ENCODE data around the gene RREB1.
A peak's percentile ranks its signal among the peaks of the same experiment; 100 is the strongest.

Gene RREB1

DNA sequence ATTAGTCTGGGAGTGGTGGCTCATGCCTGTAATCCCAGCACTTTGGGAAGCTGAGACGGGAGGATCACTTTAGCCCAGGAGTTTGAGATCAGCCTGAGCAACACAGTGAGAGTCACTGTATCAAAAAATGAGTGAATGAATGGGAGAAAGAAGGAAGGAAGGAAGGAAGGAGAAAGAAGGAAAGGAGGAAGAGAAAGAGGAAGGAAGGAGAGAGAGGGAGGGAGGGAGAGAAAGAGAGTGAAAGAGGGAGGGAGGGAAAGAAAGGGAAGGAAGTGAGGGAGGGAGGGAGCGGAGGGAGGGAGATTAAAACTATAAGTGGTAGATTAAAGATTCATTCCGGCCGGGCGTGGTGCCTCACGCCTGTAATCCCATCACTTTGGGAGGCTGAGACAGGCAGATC lies 28.9 kb upstream of the RREB1 start:
- no peaks in the 10 kb centered on the region for H3K36me3 Mint-ChIP-seq (ENCODE audit: low read depth)
- no peak overlapping the region for H3K27ac Mint-ChIP-seq
- peaks cover 55% of the 10 kb centered on the region for H3K27me3 Mint-ChIP-seq (ENCODE audit: low read depth)
- no peak overlapping the region for H3K4me3 Mint-ChIP-seq
- peaks cover 10% of the 10 kb centered on the region for H3K4me1 Mint-ChIP-seq (ENCODE audit: low read depth)
- H3K9me3 Mint-ChIP-seq: no peaks in the 10 kb centered on the region
- DNase-seq (ENCODE audit: low spot score): no peak

DNA sequence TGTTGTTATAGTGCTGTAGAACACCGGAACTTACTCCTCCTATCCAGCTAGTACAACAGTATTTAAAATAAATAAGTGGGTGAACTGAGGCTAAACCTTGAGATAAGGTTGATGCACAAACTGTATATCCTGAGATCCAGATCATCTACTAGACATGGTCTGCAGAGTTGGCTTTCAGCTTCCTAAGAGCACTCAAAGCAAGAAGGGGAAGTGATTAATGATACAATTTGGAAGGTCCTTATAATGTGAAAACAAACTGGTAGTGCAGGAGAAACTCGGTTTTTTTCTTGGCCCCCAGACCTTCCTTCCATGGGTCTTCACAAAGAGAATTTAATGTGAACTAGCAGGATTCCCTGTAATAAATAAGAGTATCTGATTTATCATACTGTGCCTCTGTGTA lies 27.4 kb upstream of the RREB1 start:
- no peak overlapping the region for H3K27ac Mint-ChIP-seq
- DNase-seq (ENCODE audit: low spot score): no peak
- H3K9me3 Mint-ChIP-seq: no peaks in the 10 kb centered on the region
- peaks cover 6% of the 10 kb centered on the region for H3K4me1 Mint-ChIP-seq (ENCODE audit: low read depth)
- H3K27me3 Mint-ChIP-seq (ENCODE audit: low read depth): peaks cover 56% of the 10 kb centered on the region
- no peaks in the 10 kb centered on the region for H3K36me3 Mint-ChIP-seq (ENCODE audit: low read depth)
- H3K4me3 Mint-ChIP-seq: no peak overlapping the region

DNA sequence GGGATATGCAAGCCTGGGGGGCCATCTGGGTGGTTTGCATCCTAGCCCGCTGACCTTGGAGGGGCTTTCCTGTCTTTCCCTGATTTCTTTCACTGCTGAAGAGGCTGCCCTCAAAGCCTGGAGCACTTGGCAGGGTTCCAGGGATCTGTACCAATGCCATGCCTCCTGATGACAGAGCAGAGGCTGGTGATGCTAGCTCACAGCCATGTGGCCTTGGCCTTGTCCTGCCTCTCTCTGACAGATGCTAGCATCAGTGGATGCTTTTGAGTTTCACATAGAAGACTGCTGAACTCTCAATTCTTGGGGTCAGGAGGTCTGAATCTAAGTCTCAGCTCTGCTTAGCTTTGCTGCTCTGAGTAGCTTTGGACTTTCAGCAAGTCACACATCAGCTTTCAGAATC lies 21.9 kb upstream of the RREB1 start:
- peaks cover 39% of the 10 kb centered on the region for H3K27me3 Mint-ChIP-seq (ENCODE audit: low read depth)
- H3K36me3 Mint-ChIP-seq (ENCODE audit: low read depth): no peaks in the 10 kb centered on the region
- no peak for DNase-seq (ENCODE audit: low spot score)
- H3K9me3 Mint-ChIP-seq: no peaks in the 10 kb centered on the region
- no peak overlapping the region for H3K4me3 Mint-ChIP-seq
- H3K27ac Mint-ChIP-seq: no peak overlapping the region
- H3K4me1 Mint-ChIP-seq (ENCODE audit: low read depth): peaks cover 22% of the 10 kb centered on the region

DNA sequence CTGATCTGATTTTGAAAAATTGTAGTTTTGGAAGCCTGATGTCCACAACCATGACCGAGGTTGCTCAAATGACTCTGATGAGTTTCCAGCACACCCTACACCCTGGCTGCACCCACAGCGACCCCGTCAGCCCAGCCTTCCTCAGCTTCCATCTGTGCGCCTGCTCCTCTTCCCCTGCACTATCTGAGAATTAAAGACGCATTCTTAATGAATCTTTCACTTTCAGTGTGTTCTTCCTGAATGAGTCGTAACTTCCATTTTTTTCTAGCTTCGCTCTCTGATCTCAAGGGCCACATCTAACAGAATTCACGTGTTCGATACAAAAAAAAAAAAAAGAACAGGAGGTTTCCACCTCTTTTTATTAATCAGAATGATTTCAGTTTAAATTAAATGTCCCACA lies 21.3 kb upstream of the RREB1 start:
- DNase-seq (ENCODE audit: low spot score): peak; percentile 26
- Mint-ChIP-seq H3K9me3 (no peaks in the 10 kb centered on the region), H3K27me3 (ENCODE audit: low read depth) (peaks cover 35% of the 10 kb centered on the region), H3K4me1 (ENCODE audit: low read depth) (peaks cover 22% of the 10 kb centered on the region), H3K36me3 (ENCODE audit: low read depth) (no peaks in the 10 kb centered on the region), H3K27ac (peak overlapping the region; percentile 20), H3K4me3 (peak overlapping the region; percentile 80)

DNA sequence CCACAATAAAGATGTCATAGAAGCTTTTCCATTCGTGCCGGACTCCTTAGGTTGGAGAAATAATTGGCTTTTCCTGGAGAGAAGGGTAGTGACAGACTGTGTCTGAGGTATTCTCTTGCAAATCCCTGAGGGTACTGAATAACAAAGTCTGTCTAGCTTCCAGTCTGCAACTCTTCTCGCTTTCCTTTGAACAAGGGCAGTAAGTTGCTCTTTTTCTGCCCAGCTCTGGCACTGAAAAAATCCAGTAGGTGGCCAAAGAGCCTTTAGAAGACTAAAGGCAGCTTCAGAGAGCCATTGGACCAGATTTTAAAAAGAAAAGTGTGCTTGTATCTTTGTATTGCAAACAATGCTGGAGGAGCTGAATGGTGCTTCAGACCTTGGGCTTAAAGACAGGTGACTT lies 20.7 kb upstream of the RREB1 start:
- Mint-ChIP-seq H3K27me3 (ENCODE audit: low read depth) (peaks cover 32% of the 10 kb centered on the region), H3K27ac (no peak overlapping the region), H3K36me3 (ENCODE audit: low read depth) (no peaks in the 10 kb centered on the region), H3K4me1 (ENCODE audit: low read depth) (peaks cover 22% of the 10 kb centered on the region), H3K9me3 (no peaks in the 10 kb centered on the region), H3K4me3 (peak overlapping the region; percentile 80)
- DNase-seq (ENCODE audit: low spot score): no peak

DNA sequence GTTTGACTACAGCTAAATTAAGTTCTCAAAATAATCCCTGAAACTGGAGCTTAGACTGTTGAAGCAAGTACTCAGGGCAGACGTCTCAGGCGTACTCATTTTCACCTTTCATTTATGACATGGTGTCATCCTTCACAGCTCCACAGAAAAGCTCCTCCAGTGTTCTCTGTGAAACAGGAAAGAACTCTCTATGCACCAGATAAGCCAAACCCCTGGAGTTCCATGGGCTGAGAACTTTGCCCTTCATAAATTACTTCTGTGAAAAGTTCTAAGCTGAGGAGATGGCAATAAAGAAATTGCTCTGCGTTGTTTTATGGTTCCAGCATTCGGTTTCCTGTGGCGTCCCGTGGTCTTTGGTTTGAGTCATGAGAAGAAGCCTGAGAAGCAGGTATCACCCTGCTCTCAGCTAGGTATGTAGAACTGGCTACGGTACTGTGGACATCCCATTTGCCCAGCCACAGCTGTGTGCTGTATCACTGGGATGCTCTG lies 20.2 kb upstream of the RREB1 start:
- DNase-seq (ENCODE audit: low spot score): peak; percentile 37

DNA sequence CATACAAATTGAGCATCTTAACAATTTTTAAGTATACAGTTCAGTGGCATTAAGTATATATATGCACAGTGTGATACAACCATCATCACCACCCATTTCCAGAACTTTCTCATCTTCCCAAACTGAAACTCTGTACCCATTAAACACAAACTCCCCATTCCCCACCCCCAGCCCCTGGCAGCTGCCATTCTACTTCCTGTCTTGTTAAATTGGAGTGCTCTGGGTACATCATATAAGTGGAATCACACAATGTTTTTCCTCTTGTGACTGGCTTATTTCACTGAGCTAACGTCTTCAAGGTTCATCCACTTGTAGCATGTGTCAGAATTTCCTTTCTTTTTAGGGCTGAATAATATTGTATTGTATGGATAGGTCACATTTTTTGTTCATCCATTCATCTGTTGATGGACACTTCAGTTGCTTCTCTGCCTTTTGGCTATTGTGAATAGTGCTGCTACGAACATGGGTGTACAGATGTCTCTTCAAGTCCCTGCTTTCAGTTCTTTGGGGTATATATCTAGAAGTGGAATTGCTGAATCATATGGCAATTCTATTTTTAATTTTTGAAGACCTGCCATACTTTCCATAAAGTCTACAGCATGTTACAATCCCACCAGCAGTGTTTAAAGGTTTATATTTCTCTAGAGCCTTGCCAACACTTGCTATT lies 19.6 kb upstream of the RREB1 start:
- peaks cover 28% of the 10 kb centered on the region for H3K27me3 Mint-ChIP-seq (ENCODE audit: low read depth)
- no peak overlapping the region for H3K27ac Mint-ChIP-seq
- no peaks in the 10 kb centered on the region for H3K36me3 Mint-ChIP-seq (ENCODE audit: low read depth)
- peaks cover 22% of the 10 kb centered on the region for H3K4me1 Mint-ChIP-seq (ENCODE audit: low read depth)
- DNase-seq (ENCODE audit: low spot score): no peak
- peak overlapping the region; percentile 80 for H3K4me3 Mint-ChIP-seq
- H3K9me3 Mint-ChIP-seq: no peaks in the 10 kb centered on the region

More for the DNA sequence above, 20.2 kb upstream of the RREB1 start:
- H3K36me3 Mint-ChIP-seq (ENCODE audit: low read depth): no peaks in the 10 kb centered on the region
- H3K9me3 Mint-ChIP-seq: no peaks in the 10 kb centered on the region
- H3K4me1 Mint-ChIP-seq (ENCODE audit: low read depth): peaks cover 22% of the 10 kb centered on the region
- peak overlapping the region; percentile 49 for H3K27ac Mint-ChIP-seq
- peak overlapping the region; percentile 80 for H3K4me3 Mint-ChIP-seq
- peaks cover 34% of the 10 kb centered on the region for H3K27me3 Mint-ChIP-seq (ENCODE audit: low read depth)

DNA sequence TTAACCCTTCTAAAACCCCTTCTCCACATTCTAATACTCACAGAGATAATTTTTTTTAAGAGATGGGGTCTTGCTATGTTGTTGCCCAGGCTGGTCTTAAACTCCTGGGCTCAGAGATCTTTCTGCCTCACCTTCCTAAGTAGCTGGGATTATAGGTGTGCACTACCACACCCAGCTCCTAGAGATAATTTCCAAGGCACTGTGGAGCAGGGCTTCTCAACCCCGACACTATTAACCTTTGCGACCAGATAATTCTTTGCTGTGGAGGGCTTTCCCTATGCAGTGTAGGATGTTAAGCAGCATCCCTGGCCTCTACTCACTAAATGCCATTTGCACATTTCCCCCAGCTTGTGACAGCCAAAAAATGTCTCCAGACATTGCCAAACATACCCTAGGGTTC lies 8.8 kb upstream of the RREB1 start:
- no peaks in the 10 kb centered on the region for H3K36me3 Mint-ChIP-seq (ENCODE audit: low read depth)
- no peaks in the 10 kb centered on the region for H3K4me1 Mint-ChIP-seq (ENCODE audit: low read depth)
- no peak overlapping the region for H3K27ac Mint-ChIP-seq
- H3K4me3 Mint-ChIP-seq: no peak overlapping the region
- no peaks in the 10 kb centered on the region for H3K9me3 Mint-ChIP-seq
- DNase-seq (ENCODE audit: low spot score): no peak
- peaks cover 18% of the 10 kb centered on the region for H3K27me3 Mint-ChIP-seq (ENCODE audit: low read depth)

DNA sequence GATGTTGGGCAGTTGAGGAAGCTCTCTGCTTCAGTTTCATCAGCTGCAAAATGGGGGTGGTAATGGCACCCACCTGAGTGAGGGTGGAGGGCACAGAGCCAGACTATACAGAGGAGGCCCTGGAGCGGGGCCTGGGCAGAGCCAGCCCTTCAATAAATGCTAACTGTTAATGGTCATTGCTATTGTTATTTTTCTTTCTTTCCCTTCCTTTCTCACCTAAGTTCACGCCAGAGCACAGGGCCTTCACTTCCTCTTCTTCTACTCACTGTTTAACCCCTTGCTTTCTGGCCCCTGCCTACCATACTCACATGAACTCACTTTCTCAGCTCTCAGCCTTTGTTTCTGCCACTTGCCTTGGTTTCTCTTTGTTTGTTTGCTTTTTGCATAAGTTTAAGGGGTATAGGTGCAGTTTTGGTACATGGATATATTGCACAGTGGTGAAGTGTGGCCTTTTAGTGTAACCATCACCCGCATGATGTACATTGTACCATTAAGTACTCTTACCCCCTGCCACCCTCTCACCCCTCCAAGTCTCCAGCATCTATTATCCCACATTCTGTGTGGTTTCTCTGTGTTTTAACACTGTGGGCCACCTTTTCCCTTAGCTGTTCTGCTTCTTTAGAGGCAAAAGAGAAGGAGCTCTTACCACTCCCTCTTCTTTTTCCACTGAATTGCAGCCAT lies 7.5 kb upstream of the RREB1 start:
- H3K36me3 Mint-ChIP-seq (ENCODE audit: low read depth): no peaks in the 10 kb centered on the region

DNA sequence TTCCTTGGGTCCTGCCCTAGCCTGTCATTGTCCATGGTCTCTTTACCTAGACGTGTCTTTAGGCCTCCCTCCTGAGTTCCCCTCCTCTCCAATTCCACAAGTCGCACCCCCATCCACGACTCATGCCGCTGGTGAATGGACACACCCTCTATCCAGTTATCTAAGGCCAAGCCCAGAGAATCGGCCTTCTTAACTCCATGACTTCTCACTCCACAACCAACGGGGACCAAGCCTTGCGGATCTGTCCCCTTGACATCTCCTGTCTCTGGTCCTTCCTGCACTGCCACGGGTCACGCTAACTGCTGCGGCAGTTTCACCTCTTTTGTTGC lies 7.0 kb upstream of the RREB1 start:
- no peaks in the 10 kb centered on the region for H3K36me3 Mint-ChIP-seq (ENCODE audit: low read depth)
- DNase-seq (ENCODE audit: low spot score): no peak
- peaks cover 18% of the 10 kb centered on the region for H3K27me3 Mint-ChIP-seq (ENCODE audit: low read depth)
- no peak overlapping the region for H3K4me3 Mint-ChIP-seq
- no peak overlapping the region for H3K27ac Mint-ChIP-seq
- H3K9me3 Mint-ChIP-seq: no peaks in the 10 kb centered on the region
- no peaks in the 10 kb centered on the region for H3K4me1 Mint-ChIP-seq (ENCODE audit: low read depth)

More for the DNA sequence above, 7.5 kb upstream of the RREB1 start:
- no peak overlapping the region for H3K27ac Mint-ChIP-seq
- H3K9me3 Mint-ChIP-seq: no peaks in the 10 kb centered on the region
- peaks cover 18% of the 10 kb centered on the region for H3K27me3 Mint-ChIP-seq (ENCODE audit: low read depth)
- no peak for DNase-seq (ENCODE audit: low spot score)
- no peak overlapping the region for H3K4me3 Mint-ChIP-seq
- no peaks in the 10 kb centered on the region for H3K4me1 Mint-ChIP-seq (ENCODE audit: low read depth)

DNA sequence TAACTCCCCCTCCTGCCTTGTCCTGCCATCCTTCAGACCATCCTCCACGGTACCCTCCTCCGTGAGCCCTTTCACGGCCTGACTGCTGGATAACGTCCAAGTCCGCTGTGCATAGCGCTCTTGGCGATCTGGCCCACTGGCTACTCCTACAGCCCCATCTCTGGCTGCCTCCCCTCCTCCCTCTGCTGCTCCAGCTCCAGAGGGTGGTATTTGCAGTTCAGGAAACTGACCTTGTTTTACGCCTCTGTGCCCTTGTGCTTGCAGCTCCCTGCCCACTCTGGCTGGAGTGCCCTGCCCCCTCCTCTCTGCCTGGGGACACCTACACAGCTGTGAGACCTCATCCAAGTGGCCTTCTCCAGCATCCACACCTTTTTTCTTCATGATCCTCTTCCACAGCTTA lies 6.5 kb upstream of the RREB1 start:
- DNase-seq (ENCODE audit: low spot score): no peak
- H3K27me3 Mint-ChIP-seq (ENCODE audit: low read depth): peaks cover 18% of the 10 kb centered on the region
- no peak overlapping the region for H3K4me3 Mint-ChIP-seq
- no peak overlapping the region for H3K27ac Mint-ChIP-seq
- no peaks in the 10 kb centered on the region for H3K36me3 Mint-ChIP-seq (ENCODE audit: low read depth)
- H3K9me3 Mint-ChIP-seq: no peaks in the 10 kb centered on the region
- H3K4me1 Mint-ChIP-seq (ENCODE audit: low read depth): peaks cover 3% of the 10 kb centered on the region

DNA sequence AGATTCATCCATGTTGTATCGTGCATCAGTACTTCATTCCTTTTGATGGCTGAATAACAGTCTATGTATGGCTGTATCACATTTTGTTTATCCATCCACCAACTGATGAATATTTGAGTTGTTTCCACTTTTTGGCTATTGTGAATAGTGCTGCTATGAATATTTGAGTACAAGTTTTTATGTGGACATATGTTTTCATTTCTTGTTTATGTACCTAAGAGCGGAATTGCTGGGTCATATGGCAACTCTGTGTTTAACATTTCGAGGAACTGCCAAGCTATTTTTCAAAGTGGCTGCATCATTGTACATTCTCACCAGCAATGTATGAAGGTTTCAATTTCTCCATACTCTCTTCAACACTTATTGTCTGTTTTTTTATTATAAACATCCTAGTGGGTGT lies 3.0 kb upstream of the RREB1 start:
- Mint-ChIP-seq H3K27me3 (ENCODE audit: low read depth) (peaks cover 9% of the 10 kb centered on the region), H3K27ac (no peak overlapping the region), H3K9me3 (no peaks in the 10 kb centered on the region), H3K4me3 (no peak overlapping the region), H3K4me1 (ENCODE audit: low read depth) (peaks cover 13% of the 10 kb centered on the region), H3K36me3 (ENCODE audit: low read depth) (peaks cover 2% of the 10 kb centered on the region)
- DNase-seq (ENCODE audit: low spot score): no peak

DNA sequence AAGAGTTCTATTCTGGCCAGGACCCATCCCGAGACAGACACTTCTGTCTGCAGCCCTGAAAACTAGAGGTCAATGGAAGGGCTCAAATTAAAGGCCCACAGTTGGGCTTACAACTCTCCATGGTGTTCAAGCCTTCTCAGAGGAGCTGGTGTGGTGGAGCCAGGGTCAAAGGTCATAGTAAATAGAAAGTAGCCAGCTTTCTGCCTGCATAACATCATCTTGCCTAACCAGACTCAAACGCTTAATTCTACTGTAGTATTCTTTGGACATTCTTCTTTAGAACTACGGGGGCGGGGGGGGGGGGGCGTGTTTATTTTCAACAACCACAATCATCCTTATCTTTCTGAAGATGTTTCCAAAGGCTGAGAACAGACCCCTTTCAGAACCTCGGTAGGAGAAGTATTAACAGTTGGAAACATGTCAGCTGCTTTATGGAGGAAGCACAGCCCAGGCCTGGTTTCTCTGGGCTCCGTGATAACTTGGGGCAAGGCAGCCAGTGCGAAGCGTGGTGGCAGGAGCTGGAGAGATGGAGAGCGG lies 1.5 kb upstream of the RREB1 start:
- Mint-ChIP-seq H3K36me3 (ENCODE audit: low read depth) (peaks cover 2% of the 10 kb centered on the region), H3K9me3 (no peaks in the 10 kb centered on the region), H3K4me1 (ENCODE audit: low read depth) (peaks cover 26% of the 10 kb centered on the region)

DNA sequence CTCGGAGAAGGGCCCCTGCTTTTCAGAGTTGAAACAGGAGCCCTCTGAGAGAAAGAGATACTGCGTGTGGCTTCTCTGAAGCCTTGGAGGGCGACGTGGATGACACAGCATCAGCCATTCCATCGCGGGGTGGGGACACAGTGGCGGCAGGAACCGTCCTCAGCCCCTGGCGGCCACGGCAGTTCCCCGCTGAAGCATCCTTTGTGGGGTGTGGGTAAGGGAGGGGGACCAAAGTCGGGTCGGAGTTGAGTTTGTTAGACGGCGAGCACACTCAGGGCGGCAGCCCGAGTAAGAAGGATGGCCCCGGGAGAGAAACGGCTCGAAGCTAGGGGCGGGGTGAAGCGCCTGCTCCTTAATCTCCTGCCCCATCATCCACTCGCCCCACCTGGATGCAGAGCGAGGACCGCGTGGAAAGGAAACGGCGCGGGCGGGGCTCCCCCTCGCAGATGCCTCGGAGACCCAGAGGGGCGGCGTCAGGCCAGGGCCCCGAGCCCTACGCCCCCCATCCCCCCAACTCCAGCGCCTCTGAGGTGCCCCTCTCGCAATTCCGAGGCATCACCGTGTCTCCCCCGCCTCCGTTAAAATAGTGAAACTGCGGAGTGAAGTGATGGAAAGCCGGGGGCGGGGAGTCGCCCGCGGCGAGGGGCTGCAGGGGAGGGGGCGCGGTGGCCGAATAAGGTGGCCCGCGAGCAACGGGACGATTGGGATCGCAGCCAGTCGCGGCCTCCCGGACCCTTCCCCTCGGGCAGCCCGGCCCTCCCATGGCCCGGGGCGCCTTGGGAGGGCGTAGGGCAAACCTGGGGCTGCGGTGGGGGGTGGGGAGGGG lies 796 bp upstream of the RREB1 start:
- Mint-ChIP-seq H3K36me3 (ENCODE audit: low read depth) (peaks cover 2% of the 10 kb centered on the region), H3K4me1 (ENCODE audit: low read depth) (peaks cover 32% of the 10 kb centered on the region), H3K27me3 (ENCODE audit: low read depth) (peaks cover 2% of the 10 kb centered on the region), H3K27ac (peak overlapping the region; percentile 96), H3K9me3 (no peaks in the 10 kb centered on the region), H3K4me3 (peak overlapping the region; percentile 89)
- DNase-seq (ENCODE audit: low spot score): peak; percentile 58

More for the DNA sequence above, 1.5 kb upstream of the RREB1 start:
- peak overlapping the region; percentile 96 for H3K27ac Mint-ChIP-seq
- no peak for DNase-seq (ENCODE audit: low spot score)
- H3K27me3 Mint-ChIP-seq (ENCODE audit: low read depth): peaks cover 7% of the 10 kb centered on the region
- H3K4me3 Mint-ChIP-seq: peak overlapping the region; percentile 89
